K562 (cell line): ENCODE measurements around the gene CFAP73. TPM values are rescaled to one million over a fixed set of nuclear protein-coding genes. Genes with fewer than 3 reads are reported as not detected.
A peak's percentile ranks its signal among the peaks of the same experiment; 100 is the strongest.

Source experiments
- CBX2 ChIP-seq: fragments of 200-600 bp; sonication (generic); IDR thresholded peaks from one replicate; pipeline ENCODE4 v1.6.1; 2012; ENCODE audit warnings: mild to moderate bottlenecking, low read length, inconsistent platforms; ENCODE audit not compliant: insufficient read depth, poor library complexity, severe bottlenecking
- HDGF ChIP-seq: fragments of 450-650 bp; IDR thresholded peaks from 2 replicates; pipeline ENCODE4 v1.6.1; 2016
- MCM7 ChIP-seq, 2 experiments: fragments of 450-650 bp; IDR thresholded peaks; 2 replicates each; pipeline ENCODE4 v1.6.1; 2016 to 2018
- NBN ChIP-seq: fragments of 450-650 bp; IDR thresholded peaks from 2 replicates; pipeline ENCODE4 v1.6.1; 2016; ENCODE audit warnings: low read depth, mild to moderate bottlenecking
- NEUROD1 ChIP-seq: fragments of 150-350 bp; IDR thresholded peaks from 2 replicates; pipeline ENCODE4 v1.6.1; 2014; ENCODE audit warnings: borderline replicate concordance, low read length, low read depth; ENCODE audit not compliant: partially characterized antibody
- NFE2 ChIP-seq: IDR thresholded peaks from 2 replicates; pipeline ENCODE4 v1.6.1; 2014; ENCODE audit warnings: antibody characterized with exemption, low read depth
- NUFIP1 ChIP-seq: fragments of 450-650 bp; IDR thresholded peaks from 2 replicates; pipeline ENCODE4 v1.6.1; 2018; ENCODE audit not compliant: partially characterized antibody
- PCBP2 ChIP-seq: fragments of 200-400 bp; formaldehyde crosslinking; IDR thresholded peaks from 2 replicates; pipeline ENCODE4 v1.6.1; 2018; ENCODE audit warnings: low read length, low read depth, mild to moderate bottlenecking, moderate library complexity; ENCODE audit not compliant: poor library complexity, severe bottlenecking
- PHB ChIP-seq: fragments of 250-450 bp; sonication (Bioruptor Pico); IDR thresholded peaks from 2 replicates; pipeline ENCODE4 v1.5.0; 2021
- PHF8 ChIP-seq: fragments of 200-600 bp; sonication (generic); IDR thresholded peaks from 2 replicates; pipeline ENCODE4 v1.6.1; 2012; ENCODE audit warnings: mixed run types, mild to moderate bottlenecking, inconsistent platforms, low read length, moderate library complexity, borderline replicate concordance
- RBFOX2 ChIP-seq: fragments of 200-400 bp; formaldehyde crosslinking; IDR thresholded peaks from 2 replicates; pipeline ENCODE4 v1.6.1; 2017; ENCODE audit warnings: low read depth, mild to moderate bottlenecking, low read length, moderate library complexity
- RBM25 ChIP-seq: fragments of 200-400 bp; formaldehyde crosslinking; IDR thresholded peaks from 2 replicates; pipeline ENCODE4 v1.6.1; 2018; ENCODE audit warnings: low read length, low read depth, moderate library complexity; ENCODE audit not compliant: severe bottlenecking
- SMARCE1 ChIP-seq: fragments of 450-650 bp; IDR thresholded peaks from 2 replicates; pipeline ENCODE4 v1.7.1; 2016; ENCODE audit warnings: mild to moderate bottlenecking
- SMC3 ChIP-seq: conservative IDR thresholded peaks from 2 replicates; pipeline ENCODE4 v1.6.1; 2011; ENCODE audit warnings: low read depth, low read length, improper control_type of control experiment; ENCODE audit not compliant: insufficient read depth
- STAT5A ChIP-seq: IDR thresholded peaks from 2 replicates; pipeline ENCODE4 v1.6.1; 2012; ENCODE audit warnings: low read length, inconsistent platforms, borderline replicate concordance
- XRCC5 ChIP-seq: fragments of 200-400 bp; formaldehyde crosslinking; IDR thresholded peaks from 2 replicates; pipeline ENCODE4 v1.6.1; 2017; ENCODE audit warnings: low read depth, mild to moderate bottlenecking, low read length
- ZBTB12 ChIP-seq: fragments of 250-450 bp; sonication (Bioruptor Pico); IDR thresholded peaks from 2 replicates; pipeline ENCODE4 v1.4.0; 2020
- ZC3H4 ChIP-seq: sonication (generic); formaldehyde crosslinking; IDR thresholded peaks from 2 replicates; pipeline ENCODE4 v1.9.0; 2021; ENCODE audit warnings: missing genetic modification reagents, borderline replicate concordance
- ZNF253 ChIP-seq: fragments of 250-450 bp; sonication (Bioruptor Pico); conservative IDR thresholded peaks from 2 replicates; pipeline ENCODE4 v1.6.1; 2021; ENCODE audit warnings: mild to moderate bottlenecking
- ZNF354B ChIP-seq: fragments of 250-450 bp; sonication (Bioruptor Pico); IDR thresholded peaks from 2 replicates; pipeline ENCODE4 v1.4.0; 2020
- ZNF511 ChIP-seq: sonication (generic); formaldehyde crosslinking; IDR thresholded peaks from 2 replicates; pipeline ENCODE4 v1.8.0; 2022; ENCODE audit warnings: mild to moderate bottlenecking, missing genetic modification reagents
- ZSCAN32 ChIP-seq: fragments of 450-650 bp; formaldehyde crosslinking; IDR thresholded peaks from 2 replicates; pipeline ENCODE4 v1.4.0; 2020; ENCODE audit warnings: mild to moderate bottlenecking, moderate library complexity
- ZZZ3 ChIP-seq: fragments of 450-650 bp; IDR thresholded peaks from 2 replicates; pipeline ENCODE4 v1.6.1; 2016; ENCODE audit warnings: antibody characterized with exemption, mild to moderate bottlenecking, moderate library complexity
- polyA plus RNA-seq, 8 experiments: library from polyadenylated mRNA; depleted of rRNA in 4 of 8; stranded (reverse) in 5 of 8; unstranded in 3 of 8; fragments of >200 nt; fragmentation: Nextera tagmentation in 2 of 8; fragmentation: Illumina TruSeq in 1 of 8; extraction: Ambion mirVana in 2 of 8; extraction: Trizol in 1 of 8; gene quantifications; 2 replicates each; pipeline versions ENCODE4 v1.2.1 to v1.2.3, GENCODE V29; 2011 to 2014; ENCODE audit warnings: inconsistent platforms in 1 of 8, missing spikeins in 1 of 8
- total RNA-seq, 7 experiments: library from RNA; depleted of rRNA in 6 of 7; stranded (reverse); fragments of >200 nt in 6 of 7; fragmentation: Illumina TruSeq in 2 of 7; extraction: Trizol in 2 of 7; gene quantifications; 2 replicates each; pipeline versions ENCODE4 v1.2.1 to v1.2.3, GENCODE V29; 2011 to 2021; ENCODE audit warnings: low replicate concordance in 1 of 7
- TF ChIP-seq, protein P1 (sequence below): IDR thresholded peaks from 3 replicates; pipeline ENCODE4 v1.6.1; 2011; ENCODE audit warnings: borderline replicate concordance, mild to moderate bottlenecking; ENCODE audit not compliant: insufficient read length, insufficient read depth
- TF ChIP-seq, protein P2 (sequence below): fragments of 250-450 bp; sonication (Bioruptor Pico); IDR thresholded peaks from 2 replicates; pipeline ENCODE4 v1.5.0; 2021

The CFAP73 gene
- total and polyA plus RNA-seq, 9 of the 15 experiments (the other 6 are each of a cell fraction or from before 2014, with no cell fraction given): not detected

DNA sequence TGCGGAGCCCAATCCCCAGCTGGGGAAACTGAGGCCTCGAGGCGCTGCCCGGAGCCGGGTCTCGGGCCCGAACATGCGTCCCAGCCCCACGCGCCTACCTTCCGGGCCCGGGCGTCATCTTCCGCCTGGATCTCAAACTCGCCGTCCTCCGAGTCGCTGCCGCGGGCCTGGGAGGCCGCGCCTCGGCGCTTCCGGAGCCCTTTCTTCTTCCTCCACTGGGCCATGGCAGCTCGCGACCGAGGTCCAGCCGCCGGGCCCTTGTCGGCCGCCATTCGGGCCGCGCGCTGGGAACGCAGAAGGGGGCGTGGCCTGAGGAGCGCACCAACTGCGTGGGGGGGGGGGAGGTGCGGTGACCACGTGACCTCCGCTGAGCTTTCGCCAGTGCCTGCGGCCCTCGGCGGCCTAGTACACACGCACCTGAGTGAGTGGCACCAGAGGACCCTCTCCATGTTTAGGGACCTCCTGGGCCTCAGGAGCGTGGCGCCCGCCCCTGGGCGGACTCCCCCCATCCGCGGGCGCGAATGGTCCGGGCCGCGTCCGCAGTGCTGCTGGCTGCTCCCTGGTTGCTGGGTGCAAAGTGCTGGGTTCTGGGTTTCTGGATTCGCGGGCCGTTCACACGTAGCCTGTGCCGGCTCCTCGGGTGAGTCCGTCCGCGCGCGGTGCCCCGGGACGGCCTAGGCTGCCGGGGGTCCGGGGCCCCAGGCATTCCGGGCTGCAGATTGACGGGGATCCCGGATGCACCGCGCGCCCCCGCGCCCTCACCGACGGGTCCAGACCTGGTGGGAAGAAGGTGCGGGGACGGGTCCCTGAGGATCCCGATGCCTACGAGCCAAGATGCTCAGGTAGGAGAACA, 35.9 kb downstream of the CFAP73 start, which contains the start of the genes DDX54 and RITA1 (continued):
- TF ChIP-seq, protein P1, sequence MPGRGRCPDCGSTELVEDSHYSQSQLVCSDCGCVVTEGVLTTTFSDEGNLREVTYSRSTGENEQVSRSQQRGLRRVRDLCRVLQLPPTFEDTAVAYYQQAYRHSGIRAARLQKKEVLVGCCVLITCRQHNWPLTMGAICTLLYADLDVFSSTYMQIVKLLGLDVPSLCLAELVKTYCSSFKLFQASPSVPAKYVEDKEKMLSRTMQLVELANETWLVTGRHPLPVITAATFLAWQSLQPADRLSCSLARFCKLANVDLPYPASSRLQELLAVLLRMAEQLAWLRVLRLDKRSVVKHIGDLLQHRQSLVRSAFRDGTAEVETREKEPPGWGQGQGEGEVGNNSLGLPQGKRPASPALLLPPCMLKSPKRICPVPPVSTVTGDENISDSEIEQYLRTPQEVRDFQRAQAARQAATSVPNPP: no peak
- no peak for TF ChIP-seq RBM25
- TF ChIP-seq MCM7 (IDR thresholded peaks at IDR 0.05): no peak
- no peak for TF ChIP-seq ZC3H4 (CRISPR knock-in tag)
- no peak for TF ChIP-seq NEUROD1
- peak; percentile 95 for TF ChIP-seq RBFOX2
- TF ChIP-seq ZNF354B (CRISPR knock-in tag): no peak
- no peak for TF ChIP-seq ZBTB12 (CRISPR knock-in tag)
- TF ChIP-seq CBX2: no peak
- TF ChIP-seq NBN: 0 out of 2 replicates have a peak, but pooled peaks have one; percentile 29
- TF ChIP-seq, protein P2, sequence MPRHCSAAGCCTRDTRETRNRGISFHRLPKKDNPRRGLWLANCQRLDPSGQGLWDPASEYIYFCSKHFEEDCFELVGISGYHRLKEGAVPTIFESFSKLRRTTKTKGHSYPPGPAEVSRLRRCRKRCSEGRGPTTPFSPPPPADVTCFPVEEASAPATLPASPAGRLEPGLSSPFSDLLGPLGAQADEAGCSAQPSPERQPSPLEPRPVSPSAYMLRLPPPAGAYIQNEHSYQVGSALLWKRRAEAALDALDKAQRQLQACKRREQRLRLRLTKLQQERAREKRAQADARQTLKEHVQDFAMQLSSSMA (CRISPR knock-in tag): no peak
- peak; percentile 96 for TF ChIP-seq ZNF511 (CRISPR knock-in tag)
- no peak for TF ChIP-seq ZSCAN32
- TF ChIP-seq PHB (CRISPR knock-in tag): 0 out of 2 replicates have a peak, but pooled peaks have one; percentile 42
- TF ChIP-seq NFE2: no peak
- no peak for TF ChIP-seq SMC3
- no peak; the same call in 1 of the 2 replicates for TF ChIP-seq ZZZ3
- TF ChIP-seq NUFIP1: peak; percentile 19
- 0 out of 2 replicates have a peak, but pooled peaks have one; percentile 42 for TF ChIP-seq SMARCE1
- no peak for TF ChIP-seq STAT5A
- no peak for TF ChIP-seq HDGF
- TF ChIP-seq XRCC5: peak; percentile 12; the same call in 1 of the 2 replicates
- no peak for TF ChIP-seq PCBP2
- TF ChIP-seq ZNF253 (CRISPR knock-in tag): no peak
- peak; percentile 94 for TF ChIP-seq PHF8
